Activated T-cell treated with anti-CD3 and anti-CD28 coated beads, Interleukin-2, amount 50 U/mL, for 48 hours (primary cell): Measurements from ENCODE around the gene KRTAP9-9.
"Not testable (repeated sequence)": the region's sequence is repeated elsewhere in the genome, so short reads cannot be mapped to it uniquely, and the experiment has no call there.

Experiments used
- DNase-seq, 2 experiments: peaks; one replicate each; pipeline ENCODE4 v3.0.0-alpha.2; 2020

The KRTAP9-9 gene

GRCh38 chr17:41267711-41268110, 12.5 kb downstream of the KRTAP9-9 start:
- no peak for DNase-seq

- not testable (repeated sequence) for DNase-seq
These were observed 16.1 kb downstream of the KRTAP9-9 start for GRCh38 chr17:41271323-41271722.

GRCh38 chr17:41271858-41272257, 16.7 kb downstream of the KRTAP9-9 start:
- no peak for DNase-seq

GRCh38 chr17:41275648-41276190, 20.5 kb downstream of the KRTAP9-9 start, which contains the start of gene KRTAP9-7:
Gene KRTAP9-7 (plus strand): TSS chr17:41275698. CDS start chr17:41275698, 0 bp downstream.
- DNase-seq: not testable (repeated sequence)

GRCh38 chr17:41278176-41278955, 23.2 kb downstream of the KRTAP9-9 start:
- DNase-seq: no peak

GRCh38 chr17:41284043-41284442, 28.9 kb downstream of the KRTAP9-9 start:
- no peak for DNase-seq

- no peak for DNase-seq
These were observed 29.4 kb downstream of the KRTAP9-9 start for GRCh38 chr17:41284546-41284945.

- no peak for DNase-seq
These were observed 31.9 kb downstream of the KRTAP9-9 start for GRCh38 chr17:41287050-41287449.

- DNase-seq: no peak
These were observed 38.8 kb downstream of the KRTAP9-9 start for GRCh38 chr17:41294016-41294415.

- DNase-seq: no peak
These were observed 41.7 kb downstream of the KRTAP9-9 start for GRCh38 chr17:41296846-41297245.

GRCh38 chr17:41298458-41299135, 43.4 kb downstream of the KRTAP9-9 start:
- no peak for DNase-seq

GRCh38 chr17:41301204-41301790, 46.1 kb downstream of the KRTAP9-9 start:
- no peak for DNase-seq

- DNase-seq: no peak
These were observed 47.0 kb downstream of the KRTAP9-9 start, which contains the start of gene KRTAP29-1 for GRCh38 chr17:41301916-41302901. Gene KRTAP29-1 (minus strand): TSS chr17:41302851. CDS start chr17:41302851, 0 bp downstream.

GRCh38 chr17:41302981-41303380, 47.8 kb downstream of the KRTAP9-9 start:
- no peak for DNase-seq

- DNase-seq: no peak
These were observed 48.9 kb downstream of the KRTAP9-9 start for GRCh38 chr17:41304091-41304490.
